Measurements from ENCODE around the gene DUSP16. TPM values are rescaled to one million over a fixed set of nuclear protein-coding genes. Genes with fewer than 3 reads are reported as not detected.
"Not testable (repeated sequence)": the region's sequence is repeated elsewhere in the genome, so short reads cannot be mapped to it uniquely, and the experiment has no call there.

The DUSP16 gene
- total RNA-seq, 2 donors from 2014 or later, result 12.9 to 23.4 TPM

GRCh38 chr12:12528361-12529270, 34.0 kb downstream of the DUSP16 start:
- ATAC-seq (ENCODE audit: insufficient number of reproducible peaks, low FRiP score, low read depth), result no peak
- no peak overlapping the region for H3K4me3 ChIP-seq
- H3K36me3 ChIP-seq, result no peaks in the 10 kb centered on the region
- H3K9me3 ChIP-seq, result no peaks in the 10 kb centered on the region
- H3K27me3 ChIP-seq (replicated peaks; ENCODE audit: insufficient read depth), result no peaks in the 10 kb centered on the region
- TF ChIP-seq CTCF (IDR thresholded peaks at IDR 0.05), result no peak
- no peak for DNase-seq (ENCODE audit: low spot score)
- no peak overlapping the region for H3K27ac ChIP-seq
- peaks cover 8 to 13% of the 10 kb centered on the region in 2 donors for H3K4me1 ChIP-seq (ENCODE audit: control insufficient read depth in 1 of 2, low read depth in 2 of 2)

GRCh38 chr12:12527820-12528296, 34.8 kb downstream of the DUSP16 start:
- peaks cover 2 to 6% of the 10 kb centered on the region in 2 donors for H3K4me1 ChIP-seq (ENCODE audit: control insufficient read depth in 1 of 2, low read depth in 2 of 2)
- H3K27me3 ChIP-seq (replicated peaks; ENCODE audit: insufficient read depth), result no peaks in the 10 kb centered on the region
- no peak overlapping the region for H3K27ac ChIP-seq
- no peak for ATAC-seq (ENCODE audit: insufficient number of reproducible peaks, low FRiP score, low read depth)
- H3K4me3 ChIP-seq, result no peak overlapping the region
- no peak for TF ChIP-seq CTCF (IDR thresholded peaks at IDR 0.05)
- DNase-seq (ENCODE audit: low spot score), result no peak
- H3K36me3 ChIP-seq, result no peaks in the 10 kb centered on the region
- no peaks in the 10 kb centered on the region for H3K9me3 ChIP-seq

- ATAC-seq (ENCODE audit: insufficient number of reproducible peaks, low FRiP score, low read depth) (no peak), DNase-seq (ENCODE audit: low spot score) (no peak)
- no peak for TF ChIP-seq CTCF (IDR thresholded peaks at IDR 0.05)
- no peaks in the 10 kb centered on the region for H3K36me3 ChIP-seq
- no peaks in the 10 kb centered on the region for H3K27me3 ChIP-seq (replicated peaks; ENCODE audit: insufficient read depth)
- H3K4me1 ChIP-seq (ENCODE audit: control insufficient read depth in 1 of 2, low read depth in 2 of 2), result peaks cover 0 to 6% of the 10 kb centered on the region in 2 donors
- H3K9me3 ChIP-seq, result no peaks in the 10 kb centered on the region
- H3K27ac ChIP-seq, result no peak overlapping the region
- no peak overlapping the region for H3K4me3 ChIP-seq
These were observed 38.5 kb downstream of the DUSP16 start for GRCh38 chr12:12524128-12524527.

GRCh38 chr12:12523229-12523628, 39.4 kb downstream of the DUSP16 start:
- no peak for TF ChIP-seq CTCF (IDR thresholded peaks at IDR 0.05)
- no peaks in the 10 kb centered on the region for H3K27me3 ChIP-seq (replicated peaks; ENCODE audit: insufficient read depth)
- no peaks in the 10 kb centered on the region for H3K36me3 ChIP-seq
- no peaks in the 10 kb centered on the region for H3K9me3 ChIP-seq
- H3K27ac ChIP-seq, result no peak overlapping the region
- no peak overlapping the region for H3K4me3 ChIP-seq
- ATAC-seq (ENCODE audit: insufficient number of reproducible peaks, low FRiP score, low read depth), result no peak
- no peak for DNase-seq (ENCODE audit: low spot score)
- peaks cover 0 to 14% of the 10 kb centered on the region in 2 donors for H3K4me1 ChIP-seq (ENCODE audit: control insufficient read depth in 1 of 2, low read depth in 2 of 2)

GRCh38 chr12:12522657-12523056, 40.0 kb downstream of the DUSP16 start:
- ATAC-seq (ENCODE audit: insufficient number of reproducible peaks, low FRiP score, low read depth); H3K36me3 ChIP-seq; H3K27me3 ChIP-seq (replicated peaks; ENCODE audit: insufficient read depth); DNase-seq (ENCODE audit: low spot score); H3K4me3 ChIP-seq; H3K27ac ChIP-seq; H3K9me3 ChIP-seq: not testable (repeated sequence)
- H3K4me1 ChIP-seq (ENCODE audit: control insufficient read depth in 1 of 2, low read depth in 2 of 2), result peaks cover 0 to 14% of the 10 kb centered on the region in 2 donors

Data from thoracic aorta (tissue), 2 donors.